Cortex of kidney (tissue), 1 donor: Measurements from ENCODE around the gene ACSS1.

Experiments used
- DNase-seq: peaks from one replicate; lab custom pipeline; 2025; lab: John Stamatoyannopoulos, UW

ACSS1 gene

GRCh38 chr20:25046181-25046641 is 11.7 kb downstream of the ACSS1 start:
- DNase-seq, result no peak

- DNase-seq, result no peak
These were observed 12.6 kb downstream of the ACSS1 start for GRCh38 chr20:25045343-25045712.

- DNase-seq, result no peak
These were observed 13.1 kb downstream of the ACSS1 start for GRCh38 chr20:25044660-25045342.

- no peak for DNase-seq
These were observed 13.7 kb downstream of the ACSS1 start for GRCh38 chr20:25044261-25044560.

- DNase-seq, result no peak
These were observed 14.3 kb downstream of the ACSS1 start for GRCh38 chr20:25043499-25044260.

- DNase-seq, result no peak
These were observed 15.1 kb downstream of the ACSS1 start for GRCh38 chr20:25042531-25043498.

- DNase-seq, result no peak
These were observed 16.0 kb downstream of the ACSS1 start for GRCh38 chr20:25041813-25042530.

GRCh38 chr20:25040438-25040831 is 17.5 kb downstream of the ACSS1 start:
- no peak for DNase-seq

- DNase-seq, result no peak
These were observed 18.1 kb downstream of the ACSS1 start for GRCh38 chr20:25039697-25040437.

GRCh38 chr20:25038591-25039015 is 19.3 kb downstream of the ACSS1 start:
- no peak for DNase-seq

- DNase-seq, result no peak
These were observed 19.9 kb downstream of the ACSS1 start for GRCh38 chr20:25038103-25038410.

- DNase-seq, result no peak
These were observed 20.4 kb downstream of the ACSS1 start for GRCh38 chr20:25037288-25038102.

- DNase-seq, result no peak
These were observed 21.5 kb downstream of the ACSS1 start for GRCh38 chr20:25036331-25036936.

- DNase-seq, result no peak
These were observed 22.0 kb downstream of the ACSS1 start for GRCh38 chr20:25035921-25036320.

- no peak for DNase-seq
These were observed 24.0 kb downstream of the ACSS1 start for GRCh38 chr20:25033924-25034300.

- DNase-seq, result no peak
These were observed 24.5 kb downstream of the ACSS1 start for GRCh38 chr20:25033265-25033923.

GRCh38 chr20:25032478-25033264 is 25.3 kb downstream of the ACSS1 start:
- no peak for DNase-seq

- DNase-seq, result no peak
These were observed 25.9 kb downstream of the ACSS1 start for GRCh38 chr20:25032065-25032477.

- DNase-seq, result no peak
These were observed 26.7 kb downstream of the ACSS1 start for GRCh38 chr20:25031241-25031640.
